ENCODE data around the gene KRTAP5-4. TPM values are rescaled to one million over a fixed set of nuclear protein-coding genes. Genes with fewer than 3 reads are reported as not detected.
"Not testable (repeated sequence)": the region's sequence is repeated elsewhere in the genome, so short reads cannot be mapped to it uniquely, and the experiment has no call there.

KRTAP5-4 gene
- total RNA-seq, 1 donor from 2014 or later = not detected

GRCh38 chr11:1653541-1654387, 31.8 kb upstream of the KRTAP5-4 start:
- no peak for DNase-seq (ENCODE audit: low read depth, low spot score)

GRCh38 chr11:1652771-1653540, 31.0 kb upstream of the KRTAP5-4 start:
- no peak for DNase-seq (ENCODE audit: low read depth, low spot score)

- no peak for DNase-seq (ENCODE audit: low read depth, low spot score)
These were observed 30.5 kb upstream of the KRTAP5-4 start for GRCh38 chr11:1652442-1652770.

GRCh38 chr11:1652026-1652425, 30.1 kb upstream of the KRTAP5-4 start:
- DNase-seq (ENCODE audit: low read depth, low spot score) = no peak

GRCh38 chr11:1651411-1651980, 29.6 kb upstream of the KRTAP5-4 start:
- no peak for DNase-seq (ENCODE audit: low read depth, low spot score)

- no peak for DNase-seq (ENCODE audit: low read depth, low spot score)
These were observed 29.0 kb upstream of the KRTAP5-4 start for GRCh38 chr11:1650918-1651262.

GRCh38 chr11:1650034-1650917, 28.3 kb upstream of the KRTAP5-4 start:
- no peak for DNase-seq (ENCODE audit: low read depth, low spot score)

- no peak for DNase-seq (ENCODE audit: low read depth, low spot score)
These were observed 26.9 kb upstream of the KRTAP5-4 start for GRCh38 chr11:1648653-1649420.

GRCh38 chr11:1647901-1648652, 26.1 kb upstream of the KRTAP5-4 start:
- no peak for DNase-seq (ENCODE audit: low read depth, low spot score)

GRCh38 chr11:1646540-1646939, 24.6 kb upstream of the KRTAP5-4 start:
- DNase-seq (ENCODE audit: low read depth, low spot score) = not testable (repeated sequence)

- no peak for DNase-seq (ENCODE audit: low read depth, low spot score)
These were observed 23.5 kb upstream of the KRTAP5-4 start for GRCh38 chr11:1645357-1645821.

GRCh38 chr11:1644601-1645356, 22.8 kb upstream of the KRTAP5-4 start:
- no peak for DNase-seq (ENCODE audit: low read depth, low spot score)

GRCh38 chr11:1643146-1643690, 21.3 kb upstream of the KRTAP5-4 start:
- no peak for DNase-seq (ENCODE audit: low read depth, low spot score)

- no peak for DNase-seq (ENCODE audit: low read depth, low spot score)
These were observed 20.6 kb upstream of the KRTAP5-4 start for GRCh38 chr11:1642288-1643145.

- no peak for DNase-seq (ENCODE audit: low read depth, low spot score)
These were observed 19.2 kb upstream of the KRTAP5-4 start for GRCh38 chr11:1641096-1641495.

- DNase-seq (ENCODE audit: low read depth, low spot score) = no peak
These were observed 18.4 kb upstream of the KRTAP5-4 start for GRCh38 chr11:1640076-1640946.

- DNase-seq (ENCODE audit: low read depth, low spot score) = no peak
These were observed 17.7 kb upstream of the KRTAP5-4 start for GRCh38 chr11:1639666-1640065.

Data from pulmonary artery endothelial cell (primary cell).